PFSK-1 (cell line): ENCODE data around the gene PLEKHG2.
A peak's percentile ranks its signal among the peaks of the same experiment; 100 is the strongest.

Source experiments
- FOXP2 ChIP-seq: optimal IDR thresholded peaks from 2 replicates; pipeline ENCODE3; 2011; ENCODE audit warnings: borderline replicate concordance, control low read depth, inconsistent platforms; ENCODE audit not compliant: insufficient read depth; ENCODE audit errors: extremely low read length, extremely low read depth
- POLR2AphosphoS5 ChIP-seq: IDR thresholded peaks from 2 replicates; pipeline ENCODE4 v1.6.1; 2012; ENCODE audit warnings: low read depth, mild to moderate bottlenecking, control low read depth, low read length, moderate library complexity
- REST ChIP-seq, 2 experiments: IDR thresholded peaks; 2 replicates each; pipeline versions ENCODE4 v1.6.1 to v1.8.0; 2011 to 2012; ENCODE audit warnings: low read depth in 2 of 2, low read length in 2 of 2, control low read depth in 1 of 2, inconsistent platforms in 1 of 2, mild to moderate bottlenecking in 1 of 2, moderate library complexity in 1 of 2; ENCODE audit not compliant: insufficient read depth in 1 of 2
- SIN3A ChIP-seq: IDR thresholded peaks from 2 replicates; pipeline ENCODE4 v1.6.1; 2012; ENCODE audit warnings: mild to moderate bottlenecking, low read length, moderate library complexity, borderline replicate concordance; ENCODE audit not compliant: insufficient read depth
- TAF1 ChIP-seq: IDR thresholded peaks from 2 replicates; pipeline ENCODE4 v1.6.1; 2012; ENCODE audit warnings: low read length, control low read depth, borderline replicate concordance; ENCODE audit not compliant: insufficient read depth

Gene PLEKHG2

GRCh38 chr19:39444598-39445195 is 32.2 kb downstream of the PLEKHG2 start:
- no peak for TF ChIP-seq TAF1
- TF ChIP-seq REST (IDR thresholded peaks at IDR 0.05; ENCODE audit: insufficient read depth in 1 of 2, low read depth in 2 of 2, low read length in 2 of 2), result no peak
- TF ChIP-seq POLR2AphosphoS5, result no peak
- no peak for TF ChIP-seq SIN3A
- no peak for TF ChIP-seq FOXP2

- TF ChIP-seq POLR2AphosphoS5, result peak; percentile 83
- peak; percentile 97 for TF ChIP-seq TAF1
- peak in 1 of 2 experiments; percentile 11; a peak in 1 of 4 replicates for TF ChIP-seq REST (IDR thresholded peaks at IDR 0.05; ENCODE audit: insufficient read depth in 1 of 2, low read depth in 2 of 2, low read length in 2 of 2)
- TF ChIP-seq SIN3A, result peak; percentile 93
- peak; percentile 86 for TF ChIP-seq FOXP2
Measured at GRCh38 chr19:39445196-39446111, 33.0 kb downstream of the PLEKHG2 start, which contains the start of gene SUPT5H. Gene SUPT5H, plus strand, starts transcription at chr19:39445582. Its CDS starts 309 bp downstream, at chr19:39445891.

- TF ChIP-seq REST (IDR thresholded peaks at IDR 0.05; ENCODE audit: insufficient read depth in 1 of 2, low read depth in 2 of 2, low read length in 2 of 2) (no peak), FOXP2 (no peak), POLR2AphosphoS5 (no peak), TAF1 (no peak), SIN3A (no peak)
Measured at GRCh38 chr19:39446365-39447084, 34.1 kb downstream of the PLEKHG2 start.

- no peak for TF ChIP-seq POLR2AphosphoS5
Measured at GRCh38 chr19:39448271-39448670, 35.8 kb downstream of the PLEKHG2 start.

GRCh38 chr19:39449116-39449797 is 36.8 kb downstream of the PLEKHG2 start:
- TF ChIP-seq REST (IDR thresholded peaks at IDR 0.05; ENCODE audit: insufficient read depth in 1 of 2, low read depth in 2 of 2, low read length in 2 of 2), result no peak
- TF ChIP-seq FOXP2, result no peak
- TF ChIP-seq POLR2AphosphoS5, result no peak
- TF ChIP-seq TAF1, result no peak
- TF ChIP-seq SIN3A, result no peak
